ENCODE data around the gene TOM1L2.
A peak's percentile ranks its signal among the peaks of the same experiment; 100 is the strongest.

Gene TOM1L2

GRCh38 chr17:17994271-17995069, 22.3 kb upstream of the TOM1L2 start:
- no peak for DNase-seq

GRCh38 chr17:17993852-17994251, 21.7 kb upstream of the TOM1L2 start:
- DNase-seq: no peak

GRCh38 chr17:17993366-17993765, 21.2 kb upstream of the TOM1L2 start:
- no peak for DNase-seq

GRCh38 chr17:17990282-17990681, 18.1 kb upstream of the TOM1L2 start:
- no peak for DNase-seq

- no peak for DNase-seq
Observed at GRCh38 chr17:17989618-17990017, 17.4 kb upstream of the TOM1L2 start.

GRCh38 chr17:17989081-17989480, 16.9 kb upstream of the TOM1L2 start:
- DNase-seq: no peak

- no peak for DNase-seq
Observed at GRCh38 chr17:17988427-17988945, 16.3 kb upstream of the TOM1L2 start.

- DNase-seq: no peak
Observed at GRCh38 chr17:17987901-17988300, 15.7 kb upstream of the TOM1L2 start.

- no peak for DNase-seq
Observed at GRCh38 chr17:17987187-17987896, 15.1 kb upstream of the TOM1L2 start.

- no peak for DNase-seq
Observed at GRCh38 chr17:17985555-17985954, 13.4 kb upstream of the TOM1L2 start.

- no peak for DNase-seq
Observed at GRCh38 chr17:17985153-17985552, 13.0 kb upstream of the TOM1L2 start.

GRCh38 chr17:17983776-17984175, 11.6 kb upstream of the TOM1L2 start:
- DNase-seq: no peak

- no peak for DNase-seq
Observed at GRCh38 chr17:17983376-17983775, 11.2 kb upstream of the TOM1L2 start.

- DNase-seq: no peak
Observed at GRCh38 chr17:17982801-17983200, 10.6 kb upstream of the TOM1L2 start.

- no peak for DNase-seq
Observed at GRCh38 chr17:17981330-17981729, 9.1 kb upstream of the TOM1L2 start.

GRCh38 chr17:17979778-17980177, 7.6 kb upstream of the TOM1L2 start:
- no peak for DNase-seq

GRCh38 chr17:17978481-17979424, 6.6 kb upstream of the TOM1L2 start:
- DNase-seq: no peak

GRCh38 chr17:17976931-17977570, 4.9 kb upstream of the TOM1L2 start:
- DNase-seq: no peak

- no peak for DNase-seq
Observed at GRCh38 chr17:17975436-17975835, 3.2 kb upstream of the TOM1L2 start.

- DNase-seq: no peak
Observed at GRCh38 chr17:17972952-17973254, 703 bp upstream of the TOM1L2 start.

- DNase-seq: peak; percentile 59
Observed at GRCh38 chr17:17971431-17972125, 622 bp downstream of the TOM1L2 start.
